Upper lobe of left lung (tissue), 6 donors: Measurements from ENCODE around the gene SUCO. TPM values are rescaled to one million over a fixed set of nuclear protein-coding genes. Genes with fewer than 3 reads are reported as not detected.

Source experiments
- ATAC-seq, 2 donors: fragments of 200-7000 bp; cut with Tn5 transposase; one replicate each; pipeline ENCODE4 v1.9.1; 2022; ENCODE audit warnings: mild to moderate bottlenecking in 2 of 2, moderate library complexity in 2 of 2; ENCODE audit not compliant: low FRiP score in 2 of 2
- DNase-seq, 2 donors: peaks; one replicate each; pipeline ENCODE4 v3.0.0-alpha.2; 2019 to 2020
- H3K27ac ChIP-seq, 4 donors: fragments of 200-600 bp; sonication (generic); one replicate each; pipeline ENCODE4 v1.5.1; 2016 to 2019
- H3K27me3 ChIP-seq, 4 donors: fragments of 200-600 bp; sonication (generic); one replicate each; pipeline ENCODE4 v1.5.1; 2017 to 2019
- H3K36me3 ChIP-seq, 4 donors: fragments of 200-600 bp; sonication (generic); one replicate each; pipeline ENCODE4 v1.5.1; 2016 to 2019
- H3K4me1 ChIP-seq, 4 donors: fragments of 200-600 bp; sonication (generic); one replicate each; pipeline ENCODE4 v1.5.1; 2018 to 2019
- H3K4me3 ChIP-seq, 4 donors: fragments of 200-600 bp; sonication (generic); one replicate each; pipeline ENCODE4 v1.5.1; 2017 to 2019; ENCODE audit warnings: mild to moderate bottlenecking in 2 of 4, moderate library complexity in 1 of 4
- H3K9me3 ChIP-seq, 4 donors: fragments of 200-600 bp; sonication (generic); one replicate each; pipeline ENCODE4 v1.5.1; 2018 to 2019
- CTCF ChIP-seq, 6 experiments: fragments of 450-650 bp in 4 of 6; fragments of 200-600 bp in 2 of 6; sonication (generic) in 2 of 6; IDR thresholded peaks; one replicate each; pipeline ENCODE4 v1.5.1; 2016 to 2019; ENCODE audit warnings: antibody characterized with exemption in 6 of 6
- EP300 ChIP-seq, 4 donors: sonication (generic); formaldehyde crosslinking; IDR thresholded peaks; one replicate each; pipeline ENCODE4 v1.5.1; 2017; ENCODE audit warnings: antibody characterized with exemption in 4 of 4, control low read depth in 2 of 4
- POLR2A ChIP-seq, 4 donors: fragments of 450-650 bp; IDR thresholded peaks; one replicate each; pipeline ENCODE4 v1.5.1; 2016 to 2017; ENCODE audit warnings: antibody characterized with exemption in 4 of 4, mild to moderate bottlenecking in 2 of 4
- POLR2AphosphoS5 ChIP-seq, 2 donors: sonication (generic); formaldehyde crosslinking; IDR thresholded peaks; one replicate each; pipeline ENCODE4 v1.5.1; 2017; ENCODE audit warnings: antibody characterized with exemption in 2 of 2
- WGBS, 2 donors: methylation state at CpG; one replicate each; pipeline ENCODE4 v1.1.5; 2017 to 2018; 5-methylcytosine and 5-hydroxymethylcytosine counted together
- total RNA-seq, 6 donors: library from RNA; depleted of rRNA in 4 of 6; stranded (reverse); fragments of >200 nt in 4 of 6; gene quantifications; one replicate each; pipeline versions ENCODE4 v1.1.0 to v1.2.1, GENCODE V29; 2016 to 2021
- donor health status: DM: no; HTN: no; CAD: no; lungs with moderate emphysema.
- donor health status: DM: no; HTN: yes; CAD: no; lungs with severe emphysema.

The SUCO gene
- total RNA-seq, 6 donors from 2014 or later = 14.4 to 59.2 (median 29.5) TPM

GRCh38 chr1:172515436-172515835 lies 17.5 kb upstream of the SUCO start:
- Histone ChIP-seq H3K4me3 (no peak overlapping the region), H3K36me3 (no peaks in the 10 kb centered on the region), H3K9me3 (no peaks in the 10 kb centered on the region), H3K27ac (no peak overlapping the region), H3K27me3 (no peaks in the 10 kb centered on the region), H3K4me1 (no peaks in the 10 kb centered on the region)
- TF ChIP-seq CTCF (IDR thresholded peaks at IDR 0.05) (no peak), POLR2A (IDR thresholded peaks at IDR 0.05) (no peak), POLR2AphosphoS5 (IDR thresholded peaks at IDR 0.05) (no peak), EP300 (IDR thresholded peaks at IDR 0.05) (no peak)
- ATAC-seq (no peak), DNase-seq (no peak)

- ATAC-seq = peak in 1 of 2 donors; percentile 41
- no peak overlapping the region for H3K4me3 ChIP-seq
- H3K9me3 ChIP-seq = no peaks in the 10 kb centered on the region
- no peaks in the 10 kb centered on the region for H3K4me1 ChIP-seq
- TF ChIP-seq POLR2A (IDR thresholded peaks at IDR 0.05) (no peak), CTCF (IDR thresholded peaks at IDR 0.05) (no peak), POLR2AphosphoS5 (IDR thresholded peaks at IDR 0.05) (no peak), EP300 (IDR thresholded peaks at IDR 0.05) (no peak)
- no peak overlapping the region for H3K27ac ChIP-seq
- 32 to 39% methylated on average over 1 of the region's 1 CpG for WGBS, 2 donors
- no peaks in the 10 kb centered on the region for H3K36me3 ChIP-seq
- no peaks in the 10 kb centered on the region for H3K27me3 ChIP-seq
- no peak for DNase-seq
These were observed 17.0 kb upstream of the SUCO start for GRCh38 chr1:172515927-172516326.

- Histone ChIP-seq H3K36me3 (no peaks in the 10 kb centered on the region), H3K27ac (no peak overlapping the region), H3K9me3 (no peaks in the 10 kb centered on the region), H3K27me3 (no peaks in the 10 kb centered on the region), H3K4me1 (no peaks in the 10 kb centered on the region), H3K4me3 (no peak overlapping the region)
- no peak for DNase-seq
- no peak for TF ChIP-seq POLR2A (IDR thresholded peaks at IDR 0.05)
- no peak for TF ChIP-seq EP300 (IDR thresholded peaks at IDR 0.05)
- no peak for TF ChIP-seq CTCF (IDR thresholded peaks at IDR 0.05)
- TF ChIP-seq POLR2AphosphoS5 (IDR thresholded peaks at IDR 0.05) = no peak
- no peak for ATAC-seq
- 83 to 84% methylated on average over 1 of the region's 1 CpG for WGBS, 2 donors
These were observed 15.9 kb upstream of the SUCO start for GRCh38 chr1:172517081-172517480.

- Histone ChIP-seq H3K27me3 (no peaks in the 10 kb centered on the region), H3K27ac (no peak overlapping the region), H3K9me3 (no peaks in the 10 kb centered on the region), H3K4me1 (no peaks in the 10 kb centered on the region), H3K4me3 (no peak overlapping the region), H3K36me3 (no peaks in the 10 kb centered on the region)
- DNase-seq (no peak), ATAC-seq (no peak)
- 91 to 94% methylated on average over 4 of the region's 4 CpGs for WGBS, 2 donors
- TF ChIP-seq POLR2A (IDR thresholded peaks at IDR 0.05) (no peak), EP300 (IDR thresholded peaks at IDR 0.05) (no peak), CTCF (IDR thresholded peaks at IDR 0.05) (no peak), POLR2AphosphoS5 (IDR thresholded peaks at IDR 0.05) (no peak)
These were observed 15.4 kb upstream of the SUCO start for GRCh38 chr1:172517545-172517944.

GRCh38 chr1:172529304-172529703 lies 3.6 kb upstream of the SUCO start:
- no peaks in the 10 kb centered on the region for H3K27me3 ChIP-seq
- H3K9me3 ChIP-seq = no peaks in the 10 kb centered on the region
- H3K36me3 ChIP-seq = no peaks in the 10 kb centered on the region
- H3K27ac ChIP-seq = no peak overlapping the region
- peaks cover 5 to 16% (median 11%) of the 10 kb centered on the region in 4 donors for H3K4me1 ChIP-seq
- ATAC-seq = no peak
- no peak for DNase-seq
- TF ChIP-seq POLR2AphosphoS5 (IDR thresholded peaks at IDR 0.05) = no peak
- TF ChIP-seq POLR2A (IDR thresholded peaks at IDR 0.05) = no peak
- no peak for TF ChIP-seq EP300 (IDR thresholded peaks at IDR 0.05)
- TF ChIP-seq CTCF (IDR thresholded peaks at IDR 0.05) = no peak
- 82 to 84% methylated on average over 4 of the region's 4 CpGs for WGBS, 2 donors
- H3K4me3 ChIP-seq = no peak overlapping the region
